ENCODE measurements around the gene SRA1. TPM values are rescaled to one million over a fixed set of nuclear protein-coding genes. Genes with fewer than 3 reads are reported as not detected.

The SRA1 gene
- total RNA-seq, 1 donor from 2014 or later = 72.4 TPM

- TF ChIP-seq EZH2 (IDR thresholded peaks at IDR 0.05; ENCODE audit: insufficient read depth, low read length) = no peak
- TF ChIP-seq CTCF (IDR thresholded peaks at IDR 0.05; ENCODE audit: insufficient read depth, low read depth, low read length) = no peak
- Histone ChIP-seq H3K9ac (ENCODE audit: low read length) (peak overlapping the region; percentile 97), H3K27me3 (ENCODE audit: insufficient read depth, low read length) (no peaks in the 10 kb centered on the region), H3K4me3 (ENCODE audit: insufficient read depth, low read depth, low read length) (peak overlapping the region; percentile 99), H3K79me2 (ENCODE audit: insufficient read depth, low read length) (peaks cover 43% of the 10 kb centered on the region), H3K9me3 (ENCODE audit: insufficient read depth, low read depth, low read length) (no peaks in the 10 kb centered on the region), H3K27ac (ENCODE audit: low read depth, low read length) (peak overlapping the region; percentile 83), H3K4me1 (ENCODE audit: insufficient read depth, low read length) (peaks cover 18% of the 10 kb centered on the region), H3K4me2 (ENCODE audit: low read length) (peak overlapping the region; percentile 100), H2AFZ (ENCODE audit: low read depth, low read length) (peak overlapping the region; percentile 92), H3K36me3 (ENCODE audit: insufficient read depth, low read length) (peaks cover 9% of the 10 kb centered on the region), H4K20me1 (ENCODE audit: insufficient read depth, low read length) (peaks cover 11% of the 10 kb centered on the region)
- DNase-seq (ENCODE audit: low read depth) (no peak), FAIRE-seq (no peak)
- Mint-ChIP-seq H3K4me1 (ENCODE audit: low read depth, unreplicated experiment) (peaks cover 6% of the 10 kb centered on the region), H3K27me3 (ENCODE audit: low read depth, unreplicated experiment) (no peaks in the 10 kb centered on the region), H3K4me3 (ENCODE audit: unreplicated experiment) (peak overlapping the region; percentile 90), H3K36me3 (ENCODE audit: low read depth, unreplicated experiment) (peaks cover 23% of the 10 kb centered on the region), H3K27ac (ENCODE audit: unreplicated experiment) (peak overlapping the region; percentile 94), H3K9me3 (ENCODE audit: unreplicated experiment) (no peaks in the 10 kb centered on the region)
Observed at GRCh38 chr5:140563596-140563995, 6.3 kb upstream of the SRA1 start.

- TF ChIP-seq CTCF (IDR thresholded peaks at IDR 0.05; ENCODE audit: insufficient read depth, low read depth, low read length) = no peak
- TF ChIP-seq EZH2 (IDR thresholded peaks at IDR 0.05; ENCODE audit: insufficient read depth, low read length) = no peak
- H3K36me3 Mint-ChIP-seq (ENCODE audit: low read depth, unreplicated experiment) = peaks cover 16% of the 10 kb centered on the region
- no peak for DNase-seq (ENCODE audit: low read depth)
- H3K4me3 Mint-ChIP-seq (ENCODE audit: unreplicated experiment) = peak overlapping the region; percentile 90
- H3K79me2 ChIP-seq (ENCODE audit: insufficient read depth, low read length) = peaks cover 37% of the 10 kb centered on the region
- peaks cover 23% of the 10 kb centered on the region for H3K4me1 ChIP-seq (ENCODE audit: insufficient read depth, low read length)
- no peak overlapping the region for H3K4me2 ChIP-seq (ENCODE audit: low read length)
- no peak for FAIRE-seq
- peaks cover 12% of the 10 kb centered on the region for H3K4me1 Mint-ChIP-seq (ENCODE audit: low read depth, unreplicated experiment)
- peaks cover 7% of the 10 kb centered on the region for H3K36me3 ChIP-seq (ENCODE audit: insufficient read depth, low read length)
- peaks cover 4% of the 10 kb centered on the region for H4K20me1 ChIP-seq (ENCODE audit: insufficient read depth, low read length)
- no peaks in the 10 kb centered on the region for H3K9me3 ChIP-seq (ENCODE audit: insufficient read depth, low read depth, low read length)
- H3K27ac ChIP-seq (ENCODE audit: low read depth, low read length) = no peak overlapping the region
- H3K9me3 Mint-ChIP-seq (ENCODE audit: unreplicated experiment) = no peaks in the 10 kb centered on the region
- H3K27me3 ChIP-seq (ENCODE audit: insufficient read depth, low read length) = no peaks in the 10 kb centered on the region
- no peak overlapping the region for H3K4me3 ChIP-seq (ENCODE audit: insufficient read depth, low read depth, low read length)
- no peak overlapping the region for H3K27ac Mint-ChIP-seq (ENCODE audit: unreplicated experiment)
- H3K27me3 Mint-ChIP-seq (ENCODE audit: low read depth, unreplicated experiment) = no peaks in the 10 kb centered on the region
- no peak overlapping the region for H3K9ac ChIP-seq (ENCODE audit: low read length)
- H2AFZ ChIP-seq (ENCODE audit: low read depth, low read length) = no peak overlapping the region
Observed at GRCh38 chr5:140561753-140562523, 4.7 kb upstream of the SRA1 start.

GRCh38 chr5:140560227-140560626, 3.0 kb upstream of the SRA1 start:
- Mint-ChIP-seq H3K27ac (ENCODE audit: unreplicated experiment) (no peak overlapping the region), H3K36me3 (ENCODE audit: low read depth, unreplicated experiment) (peaks cover 18% of the 10 kb centered on the region), H3K27me3 (ENCODE audit: low read depth, unreplicated experiment) (no peaks in the 10 kb centered on the region), H3K4me1 (ENCODE audit: low read depth, unreplicated experiment) (peaks cover 13% of the 10 kb centered on the region), H3K4me3 (ENCODE audit: unreplicated experiment) (no peak overlapping the region), H3K9me3 (ENCODE audit: unreplicated experiment) (no peaks in the 10 kb centered on the region)
- no peak overlapping the region for H3K4me2 ChIP-seq (ENCODE audit: low read length)
- H3K4me1 ChIP-seq (ENCODE audit: insufficient read depth, low read length) = peaks cover 23% of the 10 kb centered on the region
- DNase-seq (ENCODE audit: low read depth) = no peak
- H3K4me3 ChIP-seq (ENCODE audit: insufficient read depth, low read depth, low read length) = no peak overlapping the region
- peaks cover 37% of the 10 kb centered on the region for H3K79me2 ChIP-seq (ENCODE audit: insufficient read depth, low read length)
- no peak overlapping the region for H3K9ac ChIP-seq (ENCODE audit: low read length)
- no peaks in the 10 kb centered on the region for H3K27me3 ChIP-seq (ENCODE audit: insufficient read depth, low read length)
- no peaks in the 10 kb centered on the region for H3K9me3 ChIP-seq (ENCODE audit: insufficient read depth, low read depth, low read length)
- H3K36me3 ChIP-seq (ENCODE audit: insufficient read depth, low read length) = no peaks in the 10 kb centered on the region
- H4K20me1 ChIP-seq (ENCODE audit: insufficient read depth, low read length) = peaks cover 12% of the 10 kb centered on the region
- TF ChIP-seq CTCF (IDR thresholded peaks at IDR 0.05; ENCODE audit: insufficient read depth, low read depth, low read length) (no peak), EZH2 (IDR thresholded peaks at IDR 0.05; ENCODE audit: insufficient read depth, low read length) (no peak)
- no peak overlapping the region for H3K27ac ChIP-seq (ENCODE audit: low read depth, low read length)
- no peak for FAIRE-seq
- H2AFZ ChIP-seq (ENCODE audit: low read depth, low read length) = no peak overlapping the region
